Melanocyte of skin (primary cell): ENCODE data around the gene UBC. TPM values are rescaled to one million over a fixed set of nuclear protein-coding genes. Genes with fewer than 3 reads are reported as not detected.

ENCODE experiments used
- small RNA-seq, 2 donors: library from RNA; depleted of rRNA; stranded (forward); fragments of <200 nt; gene quantifications; one replicate each; pipeline ENCODE3, GENCODE V24; 2012
- total RNA-seq, 2 donors: library from RNA; depleted of rRNA; stranded (reverse); fragments of >200 nt; gene quantifications; 2 replicates each; pipeline ENCODE4 v1.2.3, GENCODE V29; 2012

UBC gene
- total RNA-seq = 1,000 to 10,000 TPM in 1 of 2 donors, 100 to 1,000 TPM in 1; 961 to 1,186 TPM

GRCh38 chr12:124914392-124915238 lies at the start of gene UBC:
UBC (minus strand) TSS chr12:124914650; CDS start chr12:124913771, 879 bp downstream.

GRCh38 chr12:124863416-124864325 lies 50.8 kb downstream of the UBC start, which contains the start of gene SCARB1:
SCARB1 (minus strand) TSS chr12:124863864; CDS start chr12:124863720, 144 bp downstream.

Small RNA genes lying within 50 kb of the gene (small RNA-seq; reads per million reads assigned to genes)
- 0.64 to 0.86 reads per million in 2 donors for gene MIR5188
- gene RNU6-927P = 0 reads per million in 2 donors

Other genes starting within 250 kb of the UBC start
- 100 to 1,000 TPM; 220 to 223 TPM for gene SCARB1, start 50.8 kb downstream of the UBC start, total RNA-seq
- gene DHX37, start 74.5 kb upstream of the UBC start, total RNA-seq = 10 to 100 TPM; 20.0 to 30.3 TPM
- 10 to 100 TPM in 1 of 2 donors, 1 to 10 TPM in 1; 5.9 to 18.6 TPM for gene BRI3BP, start 79.0 kb upstream of the UBC start, total RNA-seq
- 10 to 100 TPM; 19.6 to 25.6 TPM for gene AACS, start 150.8 kb upstream of the UBC start, total RNA-seq